AG09319 (cell line): ENCODE data around the gene GCDH.
"Not testable (repeated sequence)": the region's sequence is repeated elsewhere in the genome, so short reads cannot be mapped to it uniquely, and the experiment has no call there.

Experiments used
- DNase-seq: peaks from one replicate; pipeline ENCODE4 v3.0.0-alpha.2; 2010; ENCODE audit warnings: low read depth; ENCODE audit errors: extremely low read depth
- TF ChIP-seq, protein P1 (sequence below): IDR thresholded peaks from 2 replicates; pipeline ENCODE4 v1.5.1; 2011; ENCODE audit warnings: low read depth, mild to moderate bottlenecking, inconsistent platforms, low read length, moderate library complexity

Gene GCDH

DNA sequence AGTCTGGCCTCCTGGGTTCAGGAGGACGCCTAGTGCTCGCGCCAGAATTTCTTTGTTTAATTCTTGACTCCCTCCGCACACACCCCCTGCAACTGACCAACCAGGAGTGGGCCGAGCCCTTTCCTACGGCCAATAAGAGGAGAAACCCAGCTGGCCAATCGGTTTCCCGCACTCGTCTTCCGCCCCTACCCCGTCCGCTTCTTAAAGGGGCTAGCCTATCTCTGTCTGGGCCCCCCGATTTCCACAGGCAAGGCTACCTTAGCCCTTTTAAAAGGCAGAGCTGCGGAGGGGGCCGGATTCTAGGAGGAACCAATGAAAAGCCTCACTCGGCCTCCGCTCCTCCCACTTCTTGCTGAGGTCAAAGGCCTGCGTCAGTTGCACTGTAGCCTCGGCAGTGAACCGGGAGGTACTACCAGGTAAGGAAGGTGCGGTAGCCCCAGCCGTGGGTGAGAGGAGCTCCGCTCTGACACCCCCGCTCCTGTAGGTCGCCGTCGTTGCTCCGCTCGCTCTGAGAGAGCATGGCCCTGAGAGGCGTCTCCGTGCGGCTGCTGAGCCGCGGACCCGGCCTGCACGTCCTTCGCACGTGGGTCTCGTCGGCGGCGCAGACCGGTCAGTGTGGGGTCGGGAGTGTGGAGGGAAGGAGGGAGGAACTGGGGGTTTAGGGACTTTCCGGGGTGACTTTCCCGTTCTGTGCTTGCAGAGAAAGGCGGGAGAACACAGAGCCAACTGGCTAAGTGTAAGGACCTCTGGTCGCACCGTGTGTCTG, at the start of gene GCDH:
GCDH (plus strand) TSS at position 374 of the 766 bp plus-strand sequence; CDS start at position 519, 145 bp downstream.
- TF ChIP-seq, protein P1, sequence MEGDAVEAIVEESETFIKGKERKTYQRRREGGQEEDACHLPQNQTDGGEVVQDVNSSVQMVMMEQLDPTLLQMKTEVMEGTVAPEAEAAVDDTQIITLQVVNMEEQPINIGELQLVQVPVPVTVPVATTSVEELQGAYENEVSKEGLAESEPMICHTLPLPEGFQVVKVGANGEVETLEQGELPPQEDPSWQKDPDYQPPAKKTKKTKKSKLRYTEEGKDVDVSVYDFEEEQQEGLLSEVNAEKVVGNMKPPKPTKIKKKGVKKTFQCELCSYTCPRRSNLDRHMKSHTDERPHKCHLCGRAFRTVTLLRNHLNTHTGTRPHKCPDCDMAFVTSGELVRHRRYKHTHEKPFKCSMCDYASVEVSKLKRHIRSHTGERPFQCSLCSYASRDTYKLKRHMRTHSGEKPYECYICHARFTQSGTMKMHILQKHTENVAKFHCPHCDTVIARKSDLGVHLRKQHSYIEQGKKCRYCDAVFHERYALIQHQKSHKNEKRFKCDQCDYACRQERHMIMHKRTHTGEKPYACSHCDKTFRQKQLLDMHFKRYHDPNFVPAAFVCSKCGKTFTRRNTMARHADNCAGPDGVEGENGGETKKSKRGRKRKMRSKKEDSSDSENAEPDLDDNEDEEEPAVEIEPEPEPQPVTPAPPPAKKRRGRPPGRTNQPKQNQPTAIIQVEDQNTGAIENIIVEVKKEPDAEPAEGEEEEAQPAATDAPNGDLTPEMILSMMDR: no peak
- DNase-seq: peak; percentile 95

DNA sequence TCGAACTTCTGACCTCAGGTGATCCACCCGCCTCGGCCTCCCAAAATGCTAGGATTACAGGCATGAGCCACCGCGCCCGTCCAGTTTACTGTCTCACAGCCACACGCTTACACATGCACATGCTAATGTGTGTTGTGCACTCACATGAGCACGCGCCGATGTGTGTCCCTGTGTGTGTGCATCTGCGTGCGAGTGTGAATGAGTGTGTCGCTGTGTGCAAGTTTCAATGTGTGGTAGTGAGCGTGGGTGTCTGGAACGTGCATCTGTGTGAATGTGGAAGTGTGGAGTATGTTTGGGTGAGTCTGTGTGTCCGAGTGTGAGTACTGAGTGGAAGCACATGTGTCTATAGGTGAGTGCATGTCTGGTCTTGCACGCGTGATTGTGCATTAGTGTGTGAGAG, 48.4 kb upstream of the GCDH start:
- TF ChIP-seq, protein P1: no peak
- DNase-seq: no peak

DNA sequence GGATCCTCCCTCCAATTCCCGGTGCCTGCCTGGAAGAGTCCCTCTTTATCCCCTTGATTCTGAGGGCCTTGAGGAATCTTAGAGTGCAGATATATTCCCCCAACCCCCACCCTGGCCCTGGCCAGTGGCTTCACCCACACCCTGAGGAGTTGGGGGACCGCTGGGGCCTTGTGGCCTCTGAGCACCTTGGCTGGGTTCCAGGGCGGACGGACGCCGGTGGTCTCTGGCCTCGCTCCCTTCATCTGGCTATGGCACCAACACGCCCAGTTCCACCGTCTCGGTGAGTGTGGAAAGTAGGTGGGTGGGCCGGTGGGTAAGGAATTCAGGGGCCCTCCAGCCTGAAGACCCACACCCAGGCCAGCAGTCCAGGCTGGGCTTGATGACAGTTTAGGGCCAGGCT, 47.6 kb upstream of the GCDH start:
- TF ChIP-seq, protein P1: no peak
- DNase-seq: no peak

DNA sequence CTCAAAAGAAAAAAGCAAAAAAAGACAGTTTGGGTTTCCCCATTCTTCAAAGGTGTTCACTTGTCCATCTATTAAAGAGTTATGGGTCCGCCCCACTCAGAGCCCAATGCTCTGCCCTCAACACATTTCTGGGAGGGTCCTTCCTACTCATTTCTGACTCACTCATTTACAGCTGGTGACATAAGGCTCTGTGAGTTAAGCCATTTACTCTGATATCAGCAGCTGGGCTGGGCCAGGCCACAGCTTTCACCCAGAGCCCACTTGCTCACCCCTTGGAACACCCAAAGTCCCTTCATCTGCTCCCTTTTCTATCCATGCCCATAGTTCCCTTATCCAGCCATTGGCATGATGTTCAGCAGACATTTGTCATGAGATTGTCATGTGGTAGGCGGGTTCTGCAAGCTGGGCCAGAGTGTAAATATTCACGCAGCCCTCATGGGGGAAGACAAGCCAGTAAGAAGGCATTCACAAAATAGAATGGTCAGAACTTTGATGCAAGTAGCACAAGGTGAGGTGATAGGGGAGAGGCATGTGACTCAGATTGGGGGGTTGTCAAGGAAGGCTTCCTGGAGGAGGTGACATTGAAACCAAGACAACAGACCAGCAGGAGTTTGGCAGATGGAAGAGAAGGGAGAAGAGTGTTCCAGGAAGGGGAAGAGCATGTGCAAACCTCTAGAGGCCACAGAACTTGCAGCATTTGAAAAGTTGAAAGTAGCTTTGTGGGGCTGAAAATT, 46.8 kb upstream of the GCDH start:
- TF ChIP-seq, protein P1: no peak
- no peak for DNase-seq

DNA sequence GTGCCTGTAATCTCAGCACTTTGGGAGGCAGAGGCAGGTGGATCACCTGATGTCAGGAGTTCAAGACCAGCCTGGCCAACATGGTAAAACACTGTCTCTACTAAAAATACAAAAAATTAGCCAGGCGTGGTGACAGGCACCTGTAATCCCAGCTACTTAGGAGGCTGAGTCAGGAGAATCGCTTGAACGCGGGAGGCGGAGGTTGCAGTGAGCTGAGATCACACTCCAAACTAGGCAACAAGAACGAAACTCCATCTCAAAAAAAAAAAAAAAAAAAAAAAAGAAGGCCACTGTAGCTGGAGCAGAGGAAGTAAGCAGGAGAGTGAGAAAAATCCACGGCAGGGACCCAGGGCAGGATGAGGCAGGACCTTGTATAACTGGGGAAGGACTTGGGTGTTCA, 44.3 kb upstream of the GCDH start:
- DNase-seq: not testable (repeated sequence)

DNA sequence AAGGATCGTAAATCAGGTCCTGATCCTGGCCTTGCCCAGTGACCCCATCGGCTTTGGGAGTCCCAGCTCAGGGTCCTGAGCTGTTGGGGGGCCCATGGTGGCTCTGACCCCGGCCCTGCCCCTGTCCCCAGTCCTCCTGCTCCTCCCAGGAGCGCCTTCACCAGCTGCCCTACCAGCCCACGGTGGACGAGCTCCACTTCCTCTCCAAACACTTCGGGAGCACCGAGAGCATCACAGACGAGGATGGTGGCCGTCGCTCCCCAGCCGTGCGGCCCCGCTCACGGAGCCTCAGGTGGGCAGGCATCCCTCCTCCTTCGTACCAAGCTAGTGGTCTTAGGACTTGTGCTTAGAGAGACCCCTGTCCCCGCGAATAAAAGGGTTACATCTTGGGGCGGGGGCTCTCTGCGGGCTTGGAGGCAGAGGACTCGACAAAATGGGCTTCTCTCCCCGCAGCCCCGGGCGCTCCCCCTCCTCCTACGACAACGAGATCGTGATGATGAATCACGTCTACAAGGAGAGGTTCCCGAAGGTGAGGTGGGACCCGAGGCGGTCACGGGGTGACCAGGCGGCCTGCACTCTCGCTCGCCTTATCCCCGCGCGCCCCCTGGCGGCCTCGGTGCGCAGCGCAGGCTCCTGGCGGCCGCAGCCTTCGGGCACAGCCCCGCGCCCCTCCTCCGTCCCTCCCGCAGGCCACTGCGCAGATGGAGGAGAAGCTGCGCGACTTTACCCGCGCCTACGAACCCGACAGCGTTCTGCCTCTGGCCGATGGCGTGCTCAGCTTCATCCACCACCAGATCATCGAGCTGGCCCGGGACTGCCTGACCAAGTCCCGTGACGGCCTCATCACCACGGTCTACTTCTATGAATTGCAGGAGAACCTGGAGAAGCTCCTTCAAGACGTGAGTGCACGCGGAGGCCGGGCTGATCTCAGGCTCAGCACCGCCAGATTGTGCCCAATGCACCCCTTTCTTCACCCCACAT, 43.5 kb upstream of the GCDH start:
- TF ChIP-seq, protein P1: peak; percentile 73

DNA sequence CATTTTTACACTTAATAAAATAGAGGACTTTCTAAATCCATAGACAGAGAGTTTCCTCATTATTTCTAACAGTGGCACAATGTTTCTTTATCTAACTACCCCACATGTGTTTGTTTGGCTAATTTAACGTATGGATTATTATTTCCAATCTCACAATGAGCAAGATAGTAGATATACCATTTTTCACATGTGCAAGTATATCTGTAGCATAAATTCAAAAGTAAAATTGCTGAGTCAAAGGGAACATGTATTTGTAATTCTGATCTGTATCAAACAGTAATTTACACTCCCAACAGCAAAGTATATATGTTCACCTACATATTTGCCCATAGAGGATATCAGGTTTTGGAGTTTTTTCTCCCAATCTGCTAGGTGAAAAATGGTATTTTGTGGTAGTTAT, 34.3 kb upstream of the GCDH start:
- DNase-seq: no peak
- TF ChIP-seq, protein P1: no peak

More for the DNA sequence above, 43.5 kb upstream of the GCDH start:
- DNase-seq: peak; percentile 31
